GM12878 (cell line): ENCODE results near the gene FGB. TPM values are rescaled to one million over a fixed set of nuclear protein-coding genes. Genes with fewer than 3 reads are reported as not detected.

ENCODE experiments used
- CBFB ChIP-seq: IDR thresholded peaks from 2 replicates; pipeline ENCODE4 v1.6.1; 2016; ENCODE audit warnings: antibody characterized with exemption, low read depth
- ETV6 ChIP-seq, 2 experiments: fragments of 450-650 bp in 1 of 2; IDR thresholded peaks in 1 of 2; conservative IDR thresholded peaks in 1 of 2; 2 replicates each; pipeline ENCODE4 v1.6.1; 2014; ENCODE audit warnings: antibody characterized with exemption in 1 of 2, borderline replicate concordance in 1 of 2, low read depth in 1 of 2, mild to moderate bottlenecking in 1 of 2, moderate library complexity in 1 of 2
- FOXK2 ChIP-seq: fragments of 450-650 bp; IDR thresholded peaks from 2 replicates; pipeline ENCODE4 v1.6.1; 2017; ENCODE audit warnings: mild to moderate bottlenecking, moderate library complexity
- IRF4 ChIP-seq: IDR thresholded peaks from 2 replicates; pipeline ENCODE4 v1.6.1; 2011; ENCODE audit warnings: low read depth, low read length
- PML ChIP-seq: IDR thresholded peaks from 2 replicates; pipeline ENCODE4 v1.6.1; 2012; ENCODE audit warnings: low read length, inconsistent platforms
- SIX5 ChIP-seq: IDR thresholded peaks from 2 replicates; pipeline ENCODE4 v1.6.1; 2011; ENCODE audit warnings: mild to moderate bottlenecking, low read depth, low read length, moderate library complexity; ENCODE audit not compliant: severe bottlenecking
- polyA plus RNA-seq, 11 experiments: library from polyadenylated mRNA; depleted of rRNA in 4 of 11; unstranded in 6 of 11; stranded (reverse) in 5 of 11; fragments of >200 nt; fragmentation: Nextera tagmentation in 4 of 11; fragmentation: Illumina TruSeq in 1 of 11; extraction: Ambion mirVana in 4 of 11; extraction: Trizol in 1 of 11; gene quantifications; 1 replicate in 1 of 11; 2 replicates in 10 of 11; pipeline versions ENCODE4 v1.2.1 to v1.2.3, GENCODE V29; 2011 to 2016; ENCODE audit warnings: inconsistent platforms in 2 of 11, missing spikeins in 2 of 11, low read depth in 1 of 11
- total RNA-seq, 4 experiments: library from RNA; depleted of rRNA in 3 of 4; stranded (reverse); fragments of >200 nt in 3 of 4; fragmentation: Illumina TruSeq in 1 of 4; extraction: Trizol in 1 of 4; gene quantifications; 2 replicates each; pipeline versions ENCODE4 v1.2.1 to v1.2.3, GENCODE V29; 2013 to 2021
- TF ChIP-seq, protein P1 (sequence below): IDR thresholded peaks from 2 replicates; pipeline ENCODE4 v1.6.1; 2012; ENCODE audit warnings: improper control_type of control experiment, low read depth, low read length; ENCODE audit not compliant: insufficient replicate concordance
- TF ChIP-seq, protein P2 (sequence below): IDR thresholded peaks from 2 replicates; pipeline ENCODE4 v1.6.1; 2012; ENCODE audit warnings: low read depth, low read length, improper control_type of control experiment
- TF ChIP-seq, protein P3 (sequence below): fragments of 150-350 bp; IDR thresholded peaks from 2 replicates; pipeline ENCODE4 v1.6.1; 2016; ENCODE audit warnings: low read depth, low read length
- TF ChIP-seq, protein P4 (sequence below): fragments of 450-650 bp; IDR thresholded peaks from 2 replicates; pipeline ENCODE4 v1.6.1; 2016; ENCODE audit warnings: mild to moderate bottlenecking, moderate library complexity, borderline replicate concordance

Gene FGB
- total and polyA plus RNA-seq, 10 of the 15 experiments (the other 5 are each of a cell fraction or from before 2014, with no cell fraction given), result 0.04 to 2.7 TPM; not detected in 8

DNA sequence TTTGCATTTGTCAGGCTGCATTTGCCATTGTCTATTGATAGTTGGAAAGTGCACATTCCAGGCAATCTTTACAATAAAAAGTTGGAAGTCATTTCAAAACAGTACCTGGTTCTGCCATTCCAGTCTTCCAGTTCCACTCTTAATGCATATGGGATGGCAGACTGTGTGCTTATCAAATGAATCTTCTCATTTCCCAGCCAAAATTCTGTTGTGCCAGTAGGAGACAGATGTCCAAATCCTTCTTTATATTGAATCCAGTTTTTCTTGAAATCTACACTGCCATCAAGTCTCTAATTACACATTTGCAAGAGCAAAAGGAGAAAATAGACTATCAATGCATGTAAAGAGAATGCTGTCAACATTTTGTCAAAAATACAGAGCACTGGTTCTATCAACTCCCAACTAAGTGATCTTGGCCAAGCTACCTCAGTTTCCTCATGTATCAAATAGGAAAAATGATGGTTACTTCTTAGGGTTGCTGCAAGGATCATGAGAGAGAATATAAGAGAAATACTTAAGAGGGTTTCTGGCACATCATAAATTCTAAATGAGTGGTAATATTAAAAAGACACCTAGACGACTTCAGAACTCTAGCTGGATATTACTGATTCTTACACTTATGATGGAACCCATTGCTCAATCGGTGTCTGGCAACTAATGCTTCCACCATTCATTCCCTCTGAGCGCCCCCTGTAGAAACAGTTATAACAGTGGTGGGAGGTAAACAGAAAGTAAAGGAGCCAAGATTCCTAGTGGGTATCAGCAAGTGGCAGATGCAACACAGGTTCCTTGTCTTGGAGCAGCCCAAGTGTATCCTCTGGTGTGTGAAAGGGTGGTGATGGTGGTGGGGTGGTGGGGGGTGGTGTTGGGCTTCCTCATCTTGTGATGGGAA, 45.8 kb downstream of the FGB start (continued):
- TF ChIP-seq, protein P1, sequence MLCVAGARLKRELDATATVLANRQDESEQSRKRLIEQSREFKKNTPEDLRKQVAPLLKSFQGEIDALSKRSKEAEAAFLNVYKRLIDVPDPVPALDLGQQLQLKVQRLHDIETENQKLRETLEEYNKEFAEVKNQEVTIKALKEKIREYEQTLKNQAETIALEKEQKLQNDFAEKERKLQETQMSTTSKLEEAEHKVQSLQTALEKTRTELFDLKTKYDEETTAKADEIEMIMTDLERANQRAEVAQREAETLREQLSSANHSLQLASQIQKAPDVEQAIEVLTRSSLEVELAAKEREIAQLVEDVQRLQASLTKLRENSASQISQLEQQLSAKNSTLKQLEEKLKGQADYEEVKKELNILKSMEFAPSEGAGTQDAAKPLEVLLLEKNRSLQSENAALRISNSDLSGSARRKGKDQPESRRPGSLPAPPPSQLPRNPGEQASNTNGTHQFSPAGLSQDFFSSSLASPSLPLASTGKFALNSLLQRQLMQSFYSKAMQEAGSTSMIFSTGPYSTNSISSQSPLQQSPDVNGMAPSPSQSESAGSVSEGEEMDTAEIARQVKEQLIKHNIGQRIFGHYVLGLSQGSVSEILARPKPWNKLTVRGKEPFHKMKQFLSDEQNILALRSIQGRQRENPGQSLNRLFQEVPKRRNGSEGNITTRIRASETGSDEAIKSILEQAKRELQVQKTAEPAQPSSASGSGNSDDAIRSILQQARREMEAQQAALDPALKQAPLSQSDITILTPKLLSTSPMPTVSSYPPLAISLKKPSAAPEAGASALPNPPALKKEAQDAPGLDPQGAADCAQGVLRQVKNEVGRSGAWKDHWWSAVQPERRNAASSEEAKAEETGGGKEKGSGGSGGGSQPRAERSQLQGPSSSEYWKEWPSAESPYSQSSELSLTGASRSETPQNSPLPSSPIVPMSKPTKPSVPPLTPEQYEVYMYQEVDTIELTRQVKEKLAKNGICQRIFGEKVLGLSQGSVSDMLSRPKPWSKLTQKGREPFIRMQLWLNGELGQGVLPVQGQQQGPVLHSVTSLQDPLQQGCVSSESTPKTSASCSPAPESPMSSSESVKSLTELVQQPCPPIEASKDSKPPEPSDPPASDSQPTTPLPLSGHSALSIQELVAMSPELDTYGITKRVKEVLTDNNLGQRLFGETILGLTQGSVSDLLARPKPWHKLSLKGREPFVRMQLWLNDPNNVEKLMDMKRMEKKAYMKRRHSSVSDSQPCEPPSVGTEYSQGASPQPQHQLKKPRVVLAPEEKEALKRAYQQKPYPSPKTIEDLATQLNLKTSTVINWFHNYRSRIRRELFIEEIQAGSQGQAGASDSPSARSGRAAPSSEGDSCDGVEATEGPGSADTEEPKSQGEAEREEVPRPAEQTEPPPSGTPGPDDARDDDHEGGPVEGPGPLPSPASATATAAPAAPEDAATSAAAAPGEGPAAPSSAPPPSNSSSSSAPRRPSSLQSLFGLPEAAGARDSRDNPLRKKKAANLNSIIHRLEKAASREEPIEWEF, result no peak
- TF ChIP-seq, protein P2, sequence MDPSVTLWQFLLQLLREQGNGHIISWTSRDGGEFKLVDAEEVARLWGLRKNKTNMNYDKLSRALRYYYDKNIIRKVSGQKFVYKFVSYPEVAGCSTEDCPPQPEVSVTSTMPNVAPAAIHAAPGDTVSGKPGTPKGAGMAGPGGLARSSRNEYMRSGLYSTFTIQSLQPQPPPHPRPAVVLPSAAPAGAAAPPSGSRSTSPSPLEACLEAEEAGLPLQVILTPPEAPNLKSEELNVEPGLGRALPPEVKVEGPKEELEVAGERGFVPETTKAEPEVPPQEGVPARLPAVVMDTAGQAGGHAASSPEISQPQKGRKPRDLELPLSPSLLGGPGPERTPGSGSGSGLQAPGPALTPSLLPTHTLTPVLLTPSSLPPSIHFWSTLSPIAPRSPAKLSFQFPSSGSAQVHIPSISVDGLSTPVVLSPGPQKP, result no peak
- TF ChIP-seq FOXK2, result no peak
- no peak for TF ChIP-seq PML
- TF ChIP-seq CBFB, result no peak
- TF ChIP-seq IRF4, result no peak
- no peak for TF ChIP-seq SIX5
- no peak for TF ChIP-seq ETV6 (conservative IDR thresholded peaks at IDR 0.05 in 1 of 2, IDR thresholded peaks at IDR 0.05 in 1 of 2; ENCODE audit: borderline replicate concordance in 1 of 2, low read depth in 1 of 2)
- TF ChIP-seq, protein P3, sequence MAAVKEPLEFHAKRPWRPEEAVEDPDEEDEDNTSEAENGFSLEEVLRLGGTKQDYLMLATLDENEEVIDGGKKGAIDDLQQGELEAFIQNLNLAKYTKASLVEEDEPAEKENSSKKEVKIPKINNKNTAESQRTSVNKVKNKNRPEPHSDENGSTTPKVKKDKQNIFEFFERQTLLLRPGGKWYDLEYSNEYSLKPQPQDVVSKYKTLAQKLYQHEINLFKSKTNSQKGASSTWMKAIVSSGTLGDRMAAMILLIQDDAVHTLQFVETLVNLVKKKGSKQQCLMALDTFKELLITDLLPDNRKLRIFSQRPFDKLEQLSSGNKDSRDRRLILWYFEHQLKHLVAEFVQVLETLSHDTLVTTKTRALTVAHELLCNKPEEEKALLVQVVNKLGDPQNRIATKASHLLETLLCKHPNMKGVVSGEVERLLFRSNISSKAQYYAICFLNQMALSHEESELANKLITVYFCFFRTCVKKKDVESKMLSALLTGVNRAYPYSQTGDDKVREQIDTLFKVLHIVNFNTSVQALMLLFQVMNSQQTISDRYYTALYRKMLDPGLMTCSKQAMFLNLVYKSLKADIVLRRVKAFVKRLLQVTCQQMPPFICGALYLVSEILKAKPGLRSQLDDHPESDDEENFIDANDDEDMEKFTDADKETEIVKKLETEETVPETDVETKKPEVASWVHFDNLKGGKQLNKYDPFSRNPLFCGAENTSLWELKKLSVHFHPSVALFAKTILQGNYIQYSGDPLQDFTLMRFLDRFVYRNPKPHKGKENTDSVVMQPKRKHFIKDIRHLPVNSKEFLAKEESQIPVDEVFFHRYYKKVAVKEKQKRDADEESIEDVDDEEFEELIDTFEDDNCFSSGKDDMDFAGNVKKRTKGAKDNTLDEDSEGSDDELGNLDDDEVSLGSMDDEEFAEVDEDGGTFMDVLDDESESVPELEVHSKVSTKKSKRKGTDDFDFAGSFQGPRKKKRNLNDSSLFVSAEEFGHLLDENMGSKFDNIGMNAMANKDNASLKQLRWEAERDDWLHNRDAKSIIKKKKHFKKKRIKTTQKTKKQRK, result no peak
- TF ChIP-seq, protein P4, sequence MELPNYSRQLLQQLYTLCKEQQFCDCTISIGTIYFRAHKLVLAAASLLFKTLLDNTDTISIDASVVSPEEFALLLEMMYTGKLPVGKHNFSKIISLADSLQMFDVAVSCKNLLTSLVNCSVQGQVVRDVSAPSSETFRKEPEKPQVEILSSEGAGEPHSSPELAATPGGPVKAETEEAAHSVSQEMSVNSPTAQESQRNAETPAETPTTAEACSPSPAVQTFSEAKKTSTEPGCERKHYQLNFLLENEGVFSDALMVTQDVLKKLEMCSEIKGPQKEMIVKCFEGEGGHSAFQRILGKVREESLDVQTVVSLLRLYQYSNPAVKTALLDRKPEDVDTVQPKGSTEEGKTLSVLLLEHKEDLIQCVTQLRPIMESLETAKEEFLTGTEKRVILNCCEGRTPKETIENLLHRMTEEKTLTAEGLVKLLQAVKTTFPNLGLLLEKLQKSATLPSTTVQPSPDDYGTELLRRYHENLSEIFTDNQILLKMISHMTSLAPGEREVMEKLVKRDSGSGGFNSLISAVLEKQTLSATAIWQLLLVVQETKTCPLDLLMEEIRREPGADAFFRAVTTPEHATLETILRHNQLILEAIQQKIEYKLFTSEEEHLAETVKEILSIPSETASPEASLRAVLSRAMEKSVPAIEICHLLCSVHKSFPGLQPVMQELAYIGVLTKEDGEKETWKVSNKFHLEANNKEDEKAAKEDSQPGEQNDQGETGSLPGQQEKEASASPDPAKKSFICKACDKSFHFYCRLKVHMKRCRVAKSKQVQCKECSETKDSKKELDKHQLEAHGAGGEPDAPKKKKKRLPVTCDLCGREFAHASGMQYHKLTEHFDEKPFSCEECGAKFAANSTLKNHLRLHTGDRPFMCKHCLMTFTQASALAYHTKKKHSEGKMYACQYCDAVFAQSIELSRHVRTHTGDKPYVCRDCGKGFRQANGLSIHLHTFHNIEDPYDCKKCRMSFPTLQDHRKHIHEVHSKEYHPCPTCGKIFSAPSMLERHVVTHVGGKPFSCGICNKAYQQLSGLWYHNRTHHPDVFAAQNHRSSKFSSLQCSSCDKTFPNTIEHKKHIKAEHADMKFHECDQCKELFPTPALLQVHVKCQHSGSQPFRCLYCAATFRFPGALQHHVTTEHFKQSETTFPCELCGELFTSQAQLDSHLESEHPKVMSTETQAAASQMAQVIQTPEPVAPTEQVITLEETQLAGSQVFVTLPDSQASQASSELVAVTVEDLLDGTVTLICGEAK, result no peak
